NCI-H2081 treated with DMSO at 0.1 percent for 48 hours (cell line): ENCODE results near the gene MT4.

Experiments used
- DNase-seq: peaks from one replicate; lab custom pipeline; 2025; lab: John Stamatoyannopoulos, UW

MT4 gene

DNA sequence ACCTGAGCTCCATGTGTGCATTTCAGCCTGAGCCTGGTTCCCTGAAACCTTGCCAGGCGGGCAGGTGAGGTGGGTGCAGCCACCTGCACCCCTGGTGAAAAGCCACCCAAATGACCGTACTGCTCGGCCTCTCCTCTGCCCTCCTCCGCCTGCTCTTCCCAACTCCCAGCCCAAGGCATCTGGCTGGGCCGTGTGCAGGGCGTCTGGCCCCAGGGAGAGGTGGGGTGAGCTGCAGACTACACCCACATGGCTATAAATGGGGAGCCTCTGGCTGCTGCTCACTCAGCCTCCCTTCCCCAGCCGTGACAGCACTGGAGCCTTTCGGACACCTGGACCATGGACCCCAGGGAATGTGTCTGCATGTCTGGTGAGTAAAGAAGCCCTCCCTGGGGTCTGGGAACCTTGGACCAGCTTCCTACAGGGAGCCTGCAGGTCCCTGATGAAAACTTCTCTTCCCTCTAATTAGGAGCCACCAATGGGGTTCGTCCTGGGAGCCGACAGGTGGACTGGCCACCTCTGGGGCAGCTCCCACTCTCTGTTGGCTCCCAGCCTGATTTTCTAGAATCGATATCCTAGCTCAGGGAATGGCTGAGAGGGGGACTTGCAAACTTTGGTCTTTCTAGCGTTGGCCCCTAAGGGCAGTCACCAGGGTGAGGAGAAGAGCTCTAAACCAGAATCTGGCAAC, at the start of gene MT4:
MT4 (plus strand) TSS at position 281 of the 685 bp plus-strand sequence; CDS start at position 337, 56 bp downstream.
- DNase-seq, result no peak

DNA sequence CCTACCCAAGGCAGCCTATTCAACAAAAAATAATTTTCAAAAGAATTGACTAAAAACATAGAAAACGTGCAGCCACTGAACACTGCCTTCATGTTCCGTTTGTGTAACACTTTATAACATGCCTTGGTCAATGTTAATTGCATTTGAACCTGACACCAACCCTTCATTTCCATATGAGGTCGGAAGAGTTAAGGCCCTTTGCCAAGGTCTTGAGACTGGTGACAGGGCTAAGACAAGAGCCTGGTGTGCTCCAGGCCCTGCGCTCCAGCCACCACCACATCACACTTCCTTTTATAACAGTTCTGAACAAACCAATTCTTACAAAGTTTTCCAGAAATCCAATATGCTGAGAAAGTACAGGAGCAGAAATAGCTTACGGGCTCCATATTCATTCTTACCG, 49.2 kb upstream of the MT4 start:
- no peak for DNase-seq

DNA sequence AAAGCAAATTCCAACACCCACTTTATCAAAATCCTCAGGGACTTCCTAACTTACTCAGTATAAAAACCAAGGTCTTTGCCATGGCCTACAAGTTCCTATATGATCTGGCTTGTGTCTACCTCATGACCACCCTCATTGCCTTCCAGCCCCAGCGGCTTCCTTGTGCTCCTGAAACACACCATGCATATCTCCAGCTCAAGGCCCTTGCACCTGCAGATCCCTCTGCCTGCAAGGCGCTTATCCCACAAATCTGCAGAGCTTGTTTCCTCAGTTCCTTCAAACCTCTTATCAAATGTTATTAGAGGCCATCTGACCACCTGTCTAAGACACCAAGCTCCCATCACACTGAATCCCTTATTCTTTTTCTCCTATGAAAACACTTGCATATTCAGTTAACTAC, 47.7 kb upstream of the MT4 start:
- no peak for DNase-seq

DNA sequence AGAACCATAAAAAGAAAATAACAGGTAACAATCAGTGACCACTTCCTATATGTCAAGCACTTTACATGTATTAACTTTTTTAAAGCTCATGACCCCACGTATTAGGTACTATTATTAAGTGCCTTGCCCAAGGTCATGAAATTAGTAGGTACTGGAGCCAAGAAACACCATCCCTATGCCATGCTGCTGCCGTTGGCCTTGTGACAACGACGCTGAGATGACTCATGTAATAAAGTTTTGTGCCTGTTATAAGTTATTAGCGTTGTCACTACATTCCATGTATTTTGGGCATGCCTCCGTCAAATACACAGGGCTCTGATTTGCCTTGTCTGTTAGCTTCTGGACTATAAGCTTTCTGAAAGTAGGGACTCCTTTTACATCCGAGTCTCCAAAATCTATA, 46.4 kb upstream of the MT4 start:
- DNase-seq, result no peak

DNA sequence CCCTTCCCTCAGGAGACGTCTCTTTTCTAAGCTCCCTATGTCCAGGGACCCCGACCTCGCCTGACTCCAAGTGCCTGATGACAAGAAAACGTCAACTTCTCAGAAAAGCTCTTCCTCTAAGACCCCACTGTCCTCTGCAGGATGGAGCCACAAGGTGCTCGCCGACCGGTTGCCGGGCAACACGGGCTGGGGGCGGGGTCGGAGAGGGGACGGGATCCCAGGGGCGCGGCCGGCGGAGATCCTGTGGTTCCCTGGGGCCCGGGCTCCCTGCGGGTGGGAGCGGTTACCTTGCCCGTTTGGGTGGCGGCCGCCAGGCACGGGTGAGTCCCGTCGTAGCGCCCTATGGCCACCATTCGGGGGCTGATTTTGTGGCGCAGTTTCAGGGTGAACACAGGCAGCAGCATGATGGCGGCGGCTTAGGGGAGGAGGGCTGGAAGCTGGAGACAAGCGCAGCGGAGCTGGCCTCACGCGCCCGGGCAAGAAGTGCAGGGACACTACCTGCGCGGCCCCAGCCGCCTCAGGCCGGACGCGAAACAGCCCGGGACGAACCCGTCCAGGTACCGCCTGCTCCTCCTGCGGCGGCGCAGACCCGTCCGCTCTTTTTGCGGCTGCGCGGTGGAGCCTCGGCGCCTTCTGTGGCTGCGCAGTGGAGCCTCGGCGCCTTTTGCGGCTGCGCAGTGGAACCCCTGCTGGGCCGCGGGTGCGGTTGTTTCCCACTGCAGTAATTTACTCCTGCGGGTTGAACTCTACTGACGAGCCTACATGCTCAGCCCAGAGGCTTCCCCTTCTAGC, 45.2 kb upstream of the MT4 start, which contains the start of gene BBS2:
BBS2 (minus strand) TSS at position 566 of the 792 bp plus-strand sequence; CDS start at position 404, 162 bp downstream.
- peak; percentile 13 for DNase-seq

DNA sequence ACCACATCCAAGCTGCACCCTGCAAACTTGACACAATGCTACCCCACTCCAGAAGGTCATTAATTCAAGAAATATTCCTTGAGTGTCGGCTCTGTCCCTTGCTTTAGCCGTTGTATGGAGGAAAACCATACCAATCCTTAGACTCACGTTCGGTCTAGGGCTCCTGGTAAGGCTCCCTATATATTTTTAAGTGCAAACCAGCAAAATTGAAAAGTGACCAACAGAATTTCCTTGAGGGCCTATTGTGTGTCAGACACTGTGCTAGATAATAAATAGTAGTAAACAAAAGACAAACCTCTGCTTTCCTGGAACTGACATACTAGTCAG, 44.7 kb upstream of the MT4 start:
- no peak for DNase-seq

DNA sequence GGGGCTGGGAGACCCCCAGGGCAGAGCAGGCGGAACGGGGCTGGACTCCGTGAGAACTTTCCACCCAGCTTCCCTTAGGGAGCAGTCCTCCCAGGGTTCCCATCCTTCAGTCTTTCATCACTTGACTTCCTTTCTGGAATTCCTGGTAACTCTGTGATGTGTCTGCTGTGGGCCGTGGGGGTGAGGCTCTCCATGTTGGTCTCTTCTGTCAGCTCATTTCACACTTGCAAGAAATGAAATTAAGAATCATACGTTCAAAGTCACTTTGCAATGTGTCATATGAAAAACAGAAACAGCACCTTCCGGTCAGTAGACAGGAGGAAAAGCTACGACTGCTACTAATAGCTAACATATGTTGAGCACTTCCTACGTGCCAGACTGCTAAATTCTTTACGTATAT, 39.6 kb upstream of the MT4 start:
- DNase-seq, result no peak

DNA sequence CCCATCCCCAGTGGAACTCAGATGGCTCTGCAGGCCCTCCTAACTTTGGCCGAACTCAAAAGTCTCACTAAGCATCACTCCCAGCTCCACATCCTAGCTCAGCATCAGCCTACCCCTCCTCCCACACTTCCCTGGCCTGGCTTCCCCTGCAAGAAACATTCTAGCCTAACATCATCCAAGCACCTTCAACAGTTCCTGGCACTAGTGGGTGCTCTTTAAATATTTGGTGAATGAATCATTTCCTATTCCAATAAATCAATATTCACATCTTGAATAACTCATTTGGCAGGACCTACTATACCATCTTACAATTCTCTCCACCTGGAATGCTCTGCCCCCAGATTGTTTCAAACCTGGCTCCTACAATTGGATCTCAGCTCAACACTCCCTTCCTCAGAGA, 34.0 kb upstream of the MT4 start:
- DNase-seq, result no peak

DNA sequence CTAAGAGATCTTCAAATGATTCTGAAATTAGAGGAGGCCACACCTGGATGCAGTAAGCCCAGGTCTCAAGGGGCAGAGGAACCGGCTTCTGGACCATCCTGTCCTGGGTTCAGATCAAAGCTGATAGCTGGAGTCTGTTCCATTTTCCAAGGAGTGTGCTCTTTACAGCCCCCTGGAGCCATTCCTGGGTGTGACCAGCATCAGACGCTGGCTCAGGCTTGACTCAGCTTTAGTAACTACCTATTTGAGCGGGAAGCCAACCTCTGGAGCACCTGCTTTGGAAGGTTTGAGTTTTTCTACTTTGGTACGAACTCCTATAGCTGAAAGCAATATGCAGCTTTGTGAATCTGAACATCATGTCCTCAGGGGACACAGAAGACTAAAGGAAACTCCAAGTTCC, 32.2 kb upstream of the MT4 start:
- DNase-seq, result no peak

DNA sequence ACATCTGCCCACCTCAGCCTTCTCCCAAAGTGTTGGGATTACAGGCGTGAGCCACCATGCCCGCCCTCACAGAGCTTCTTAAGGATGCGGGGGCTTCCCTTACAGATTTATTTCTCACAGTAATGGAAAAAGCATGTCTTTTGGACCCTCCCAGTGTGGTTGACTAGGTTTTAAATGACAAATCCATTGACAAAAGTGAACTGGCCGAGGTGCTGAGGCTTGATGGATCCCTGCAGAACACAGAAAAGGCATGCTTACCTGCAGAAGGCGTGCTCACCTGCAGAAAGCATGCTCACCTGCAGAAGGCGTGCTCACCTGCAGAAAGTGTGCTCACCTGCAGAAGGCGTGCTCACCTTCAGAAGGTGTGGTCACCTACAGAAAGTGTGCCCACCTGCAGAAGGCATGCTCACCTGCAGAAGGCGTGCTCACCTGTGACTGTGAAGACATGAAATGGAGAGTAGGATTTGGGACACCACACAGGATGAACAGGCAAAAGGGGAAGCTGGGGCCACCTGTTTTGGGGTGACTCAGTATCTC, 30.0 kb upstream of the MT4 start:
- no peak for DNase-seq

DNA sequence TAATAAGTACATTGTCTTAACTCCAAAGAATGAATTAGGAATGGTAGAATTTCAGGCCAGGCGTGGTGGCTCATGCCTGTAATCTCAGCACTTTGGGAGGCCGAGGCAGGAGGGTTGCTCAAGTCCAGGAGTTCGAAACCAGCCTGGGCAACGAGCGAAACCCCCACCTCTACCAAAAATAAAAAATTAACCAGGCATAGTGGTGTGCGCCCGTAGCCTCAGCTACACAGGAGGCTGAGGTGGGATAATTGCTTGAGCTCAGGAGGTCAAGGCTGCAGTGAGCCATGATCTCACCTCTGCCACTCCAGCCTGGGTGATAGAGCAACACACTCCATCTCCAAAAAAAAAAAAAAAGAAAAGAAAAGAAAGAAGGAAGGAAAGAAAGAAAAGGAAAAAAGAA, 26.5 kb upstream of the MT4 start:
- no peak for DNase-seq

DNA sequence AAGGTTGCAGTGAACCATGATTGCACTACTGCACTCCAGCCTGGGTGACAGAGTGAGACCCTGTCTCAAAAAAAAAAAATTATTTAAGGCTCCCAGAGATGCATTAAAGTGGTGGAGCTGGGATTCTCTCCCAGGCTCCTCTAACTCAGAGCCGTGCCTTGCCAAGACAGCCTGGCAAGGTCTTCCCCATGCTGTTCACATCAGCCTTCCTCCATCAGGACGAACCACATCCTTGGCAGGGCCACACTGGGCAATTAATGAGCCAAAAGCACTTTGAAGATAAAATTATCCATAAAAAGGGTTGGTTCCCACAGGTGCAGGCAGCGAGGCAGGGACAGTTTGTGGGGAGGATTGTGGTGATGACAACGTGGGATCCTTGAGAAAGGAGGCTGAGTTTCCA, 25.2 kb upstream of the MT4 start:
- no peak for DNase-seq

DNA sequence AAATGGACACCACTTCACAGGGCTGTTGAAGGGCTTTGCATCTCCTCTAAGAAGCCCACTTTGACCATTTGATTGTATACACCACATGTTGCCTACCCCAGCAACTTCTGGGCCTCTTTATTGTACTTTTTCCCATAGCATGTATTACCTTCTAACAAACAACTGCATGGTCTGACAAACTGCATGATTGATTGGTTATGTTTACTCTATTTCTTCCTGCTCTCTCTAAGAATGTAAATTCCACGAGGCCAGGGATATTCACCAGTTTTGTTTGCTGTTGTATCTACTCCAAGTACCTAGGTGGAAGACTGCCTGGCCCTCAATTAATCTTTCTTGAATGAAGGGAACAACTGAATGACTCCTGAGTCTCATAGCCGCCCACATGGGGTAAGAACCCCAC, 22.8 kb upstream of the MT4 start:
- DNase-seq, result no peak

DNA sequence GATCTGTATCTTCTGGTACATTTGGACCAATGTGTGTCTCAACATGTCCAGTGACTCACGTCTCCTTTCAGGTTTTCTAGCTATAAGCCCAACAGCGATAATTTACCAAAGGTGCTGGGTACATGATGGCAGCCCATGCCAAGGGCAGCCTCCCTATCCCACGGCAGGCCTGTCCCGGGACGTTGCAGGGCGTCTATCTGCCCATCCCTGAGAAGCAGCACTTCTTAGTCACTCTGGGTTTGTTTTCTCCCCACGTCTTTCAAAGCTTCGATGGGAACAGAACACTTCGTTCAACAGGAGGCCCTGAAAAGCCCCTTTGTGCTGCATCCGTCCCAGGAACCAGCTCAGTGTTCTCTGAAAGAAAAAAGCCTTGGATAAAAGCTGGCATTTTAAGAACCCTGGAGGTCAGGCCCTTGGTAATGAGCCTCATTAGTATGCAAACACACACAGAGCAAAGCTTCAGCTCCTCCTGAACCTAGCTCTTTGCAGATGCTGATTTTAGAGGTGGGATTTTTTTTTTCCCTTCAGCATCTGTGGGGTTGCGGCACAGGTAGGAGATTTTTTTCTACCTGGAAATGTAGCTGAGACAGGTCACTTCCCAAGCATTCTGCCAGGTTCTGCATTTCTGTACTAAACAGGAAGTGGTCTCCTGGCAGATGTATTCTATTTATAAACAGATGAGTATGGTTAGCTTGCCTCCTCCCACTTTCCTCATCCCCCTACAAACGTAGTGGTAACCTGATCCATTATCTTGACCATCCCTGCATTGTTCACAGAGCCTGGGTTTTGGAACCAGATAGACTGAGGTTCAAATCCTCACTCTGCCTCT, 17.5 kb upstream of the MT4 start:
- no peak for DNase-seq

DNA sequence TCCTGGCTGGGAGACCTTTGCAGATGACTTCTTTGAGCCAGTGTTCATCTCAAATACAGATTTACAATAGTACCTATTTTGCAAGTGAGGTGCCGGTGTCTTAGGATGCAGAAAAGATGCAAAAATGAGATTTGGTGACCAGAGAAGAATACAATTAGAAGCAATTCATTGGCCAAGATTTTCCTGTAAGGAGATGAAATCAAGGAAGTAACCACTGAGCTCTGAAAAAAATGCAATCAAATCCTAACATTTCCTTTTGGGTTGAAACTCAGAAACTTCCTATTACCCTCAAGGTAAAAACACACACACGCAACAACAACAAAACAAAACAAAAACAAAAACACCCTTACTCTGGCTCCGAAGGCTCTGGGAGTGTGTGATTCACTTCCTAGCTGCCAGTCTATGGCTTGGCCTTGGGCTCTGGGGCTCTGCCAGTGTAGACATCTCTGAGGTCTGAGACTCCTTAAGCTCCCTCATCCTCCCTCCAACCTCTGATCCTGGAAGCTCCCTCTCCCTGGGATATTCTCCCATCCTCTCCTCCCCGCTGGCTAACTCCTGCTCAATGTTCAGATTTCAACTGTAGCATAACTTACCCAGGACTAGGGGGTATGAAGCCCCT, 16.8 kb upstream of the MT4 start:
- no peak for DNase-seq

DNA sequence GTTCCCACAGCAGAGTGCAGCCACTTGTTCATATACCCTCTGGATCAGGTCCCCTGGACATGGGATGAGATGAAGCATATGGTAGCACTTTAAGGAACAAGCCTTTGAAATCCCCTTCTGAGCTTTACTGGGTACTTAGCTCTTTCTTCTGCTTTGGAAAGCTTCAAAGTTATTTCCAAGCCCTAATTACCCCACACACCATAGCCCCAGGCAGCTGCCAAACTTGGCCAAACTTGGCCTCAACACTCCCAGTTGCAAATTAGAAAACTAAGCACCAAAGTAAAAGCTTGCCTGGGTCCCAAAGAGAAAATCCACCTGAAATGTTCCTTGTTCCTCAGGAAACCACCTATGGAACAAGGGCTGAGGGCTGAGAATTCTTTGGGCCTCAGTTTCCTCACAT, 15.7 kb upstream of the MT4 start:
- DNase-seq, result no peak

DNA sequence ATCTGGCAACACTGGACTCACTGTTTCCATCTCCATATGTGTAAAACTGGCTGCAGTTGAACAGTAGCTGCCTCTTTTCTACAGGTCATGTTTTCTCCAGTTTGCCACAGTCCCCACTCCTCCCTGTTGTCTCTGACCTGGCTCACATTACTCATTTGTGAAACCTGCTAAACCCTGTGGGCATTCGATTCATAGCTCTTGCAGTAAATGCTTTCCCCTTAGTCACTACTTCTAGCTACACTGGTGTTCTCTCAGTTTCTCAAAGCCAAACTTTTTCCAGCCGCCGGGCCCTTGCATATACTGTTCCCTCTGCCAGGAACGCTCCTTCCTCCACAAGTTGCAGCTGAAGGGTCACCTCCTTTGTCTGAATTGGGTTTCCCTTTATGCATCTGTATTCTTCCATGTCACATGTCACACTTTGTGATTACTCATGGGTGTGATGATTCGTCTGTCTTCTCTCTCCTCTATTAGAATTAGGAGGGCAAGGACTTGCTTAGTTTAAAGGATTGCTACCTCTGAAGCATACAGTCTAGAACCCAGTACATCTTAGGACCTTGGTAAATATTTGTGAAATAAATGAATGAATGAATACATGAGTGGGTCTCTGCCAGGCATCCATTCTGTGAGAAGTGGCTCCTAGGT, 15.0 kb upstream of the MT4 start:
- no peak for DNase-seq

DNA sequence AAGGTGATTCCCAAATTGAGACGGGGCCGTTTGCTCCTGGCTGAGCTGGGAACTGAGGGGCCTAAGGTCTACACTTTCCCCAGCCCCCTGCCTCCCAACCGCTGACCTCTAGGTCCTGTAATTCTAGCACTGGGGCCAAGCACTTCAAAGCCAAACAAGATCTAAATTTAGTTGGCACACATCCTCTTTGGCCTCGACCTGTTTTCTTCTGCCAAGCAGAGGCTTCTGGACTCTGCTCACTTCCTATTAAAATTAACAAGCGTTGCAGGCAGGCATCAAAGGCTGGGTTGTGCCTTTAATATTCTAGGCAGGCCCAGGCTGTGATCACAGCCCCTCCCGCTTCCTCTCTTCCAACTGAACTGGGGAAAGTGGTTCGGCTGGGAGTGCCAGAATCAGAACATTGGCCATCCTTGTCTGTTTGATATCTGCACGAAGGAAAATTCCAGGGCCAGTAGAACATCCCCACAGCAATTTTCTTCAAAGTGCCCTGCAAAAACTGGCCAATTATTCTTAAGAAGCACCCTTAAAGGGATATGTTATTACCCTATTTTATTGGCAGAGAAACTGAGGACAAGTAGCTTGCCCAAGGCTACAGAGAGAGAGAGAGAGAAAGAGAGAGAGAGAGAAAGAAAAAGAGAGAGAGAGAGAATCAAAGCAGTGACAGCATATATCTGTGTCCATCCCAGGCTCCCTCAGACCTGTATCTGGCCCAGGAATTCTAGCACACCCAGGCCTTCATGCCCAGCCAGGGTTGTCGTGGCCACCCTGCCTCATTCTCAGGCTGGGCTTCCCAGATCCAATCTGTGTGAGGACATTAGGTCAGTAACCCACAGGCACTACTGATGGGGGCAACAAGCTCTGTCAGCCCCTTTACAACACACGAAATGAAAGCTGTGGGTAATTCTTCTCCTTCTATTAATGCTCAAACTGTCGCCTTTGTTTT, 12.8 kb upstream of the MT4 start:
- DNase-seq, result no peak

DNA sequence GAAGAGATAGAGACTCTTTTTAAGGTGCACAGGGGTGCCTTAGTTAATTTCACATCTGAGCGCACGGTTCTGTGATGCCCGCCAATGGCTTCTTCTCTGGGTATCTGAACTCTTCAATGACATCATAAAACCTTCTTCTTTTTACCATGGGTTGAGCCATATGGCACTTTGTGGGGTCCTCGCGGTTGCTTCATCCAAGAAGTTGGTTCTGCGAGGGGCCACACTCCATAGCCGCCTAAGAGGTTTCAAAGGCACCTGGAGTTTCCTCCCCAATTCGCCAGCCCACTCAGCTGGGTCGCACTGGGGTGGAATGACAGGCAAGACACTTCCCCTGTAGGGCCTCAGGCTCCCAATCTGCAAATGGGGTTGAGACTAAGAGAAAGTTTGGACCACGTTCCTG, 10.4 kb upstream of the MT4 start:
- no peak for DNase-seq

DNA sequence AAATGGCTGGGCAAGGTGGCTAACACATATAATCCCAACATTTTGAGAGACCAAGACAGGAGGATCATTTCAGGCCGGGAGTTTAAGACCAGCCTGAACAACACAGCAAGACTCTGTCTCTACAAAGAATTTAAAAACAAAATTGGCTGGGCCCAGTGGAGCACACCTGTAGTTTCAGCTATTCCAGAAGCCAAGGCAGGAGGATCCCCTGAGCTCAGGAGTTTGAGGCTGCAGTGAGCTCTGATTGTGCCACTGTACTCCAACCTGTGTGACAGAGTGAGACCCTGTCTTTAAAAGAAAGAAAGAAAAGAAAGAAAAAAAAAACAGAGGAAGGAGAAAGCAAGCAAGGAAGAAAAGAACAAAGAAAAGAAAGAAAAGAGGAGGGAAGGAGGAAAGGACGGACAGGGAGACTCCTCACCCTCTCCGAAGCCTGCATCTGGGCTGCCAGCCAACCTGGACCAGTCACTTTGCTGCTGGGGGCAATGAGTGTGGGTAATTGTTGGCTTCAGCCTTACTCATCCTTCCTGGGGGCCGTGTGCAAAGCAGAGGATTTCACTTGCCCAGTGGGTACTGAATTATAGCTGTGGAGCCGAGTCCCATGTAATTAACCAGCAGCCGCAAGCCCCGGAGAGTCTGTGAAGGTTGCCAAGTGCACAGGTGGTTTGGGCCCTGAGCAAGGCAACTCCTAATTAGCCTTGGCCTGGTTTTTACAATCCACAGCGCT, 6.7 kb upstream of the MT4 start:
- DNase-seq, result peak; percentile 60
